Endothelial cell of umbilical vein (primary cell): Measurements from ENCODE around the gene NR2F6. TPM values are rescaled to one million over a fixed set of nuclear protein-coding genes. Genes with fewer than 3 reads are reported as not detected.

Source experiments
- BruUV-seq: library from RNA; stranded (reverse); fragments of 400-500 nt; replicated peaks from 2 replicates; lab custom pipeline; 2021; lab: Mats Ljungman, UMichigan
- CTCF ChIA-PET: fragments of 300-600, 350-600 bp; sonication (Branson Sonifier 250); formaldehyde crosslinking; loops from one replicate; lab custom pipeline; 2021; ENCODE audit warnings: antibody characterized with exemption, inconsistent platforms; lab: Charles Lee
- POLR2A ChIA-PET: fragments of 300-600, 350-600 bp; sonication (Branson Sonifier 250); formaldehyde crosslinking; loops from one replicate; lab custom pipeline; 2021; ENCODE audit warnings: antibody characterized with exemption, inconsistent platforms; lab: Charles Lee
- DNase-seq: peaks from one replicate; pipeline ENCODE4 v3.0.0-alpha.2; 2011; ENCODE audit warnings: low read depth, low spot score
- FAIRE-seq: peaks from 2 replicates; lab custom pipeline; 2011; peaks lifted over from hg19 to GRCh38; lab: Jason Lieb, UNC
- H2AFZ ChIP-seq: 2 replicates; pipeline ENCODE4 v1.6.0; 2012; ENCODE audit warnings: low read depth, low read length, control low read depth, inconsistent platforms
- H3K27ac ChIP-seq: 2 replicates; pipeline ENCODE4 v1.5.1; 2011; ENCODE audit warnings: low read depth, mild to moderate bottlenecking, control low read depth, low read length, moderate library complexity; ENCODE audit not compliant: insufficient read depth
- H3K27me3 ChIP-seq, 2 experiments: 2 replicates each; pipeline versions ENCODE4 v1.6.0 to v1.6.1; 2011; ENCODE audit warnings: low read length in 2 of 2, mixed read lengths in 1 of 2; ENCODE audit not compliant: control insufficient read depth in 2 of 2, insufficient read depth in 2 of 2
- H3K36me3 ChIP-seq, 2 experiments: 2 replicates in 1 of 2; 3 replicates in 1 of 2; pipeline ENCODE4 v1.5.1; 2011; ENCODE audit warnings: low read length in 2 of 2, mild to moderate bottlenecking in 1 of 2, moderate library complexity in 1 of 2; ENCODE audit not compliant: control insufficient read depth in 2 of 2, insufficient read depth in 2 of 2; ENCODE audit errors: extremely low read depth in 1 of 2
- H3K4me1 ChIP-seq: 3 replicates; pipeline ENCODE4 v1.5.1; 2011; ENCODE audit warnings: mild to moderate bottlenecking, low read length; ENCODE audit not compliant: control insufficient read depth, insufficient read depth; ENCODE audit errors: extremely low read depth
- H3K4me2 ChIP-seq: 2 replicates; pipeline ENCODE4 v1.6.1; 2011; ENCODE audit warnings: low read length, control low read depth, mixed read lengths; ENCODE audit not compliant: insufficient read depth
- H3K4me3 ChIP-seq, 3 experiments: fragments of 200-600 bp in 1 of 3; sonication (generic), shearing (Covaris generic) in 1 of 3; replicated peaks in 1 of 3; 2 replicates each; pipeline ENCODE4 v1.5.1; 2011 to 2016; ENCODE audit warnings: control low read depth in 3 of 3, low read length in 3 of 3, mild to moderate bottlenecking in 2 of 3, inconsistent platforms in 1 of 3, low read depth in 1 of 3, moderate library complexity in 1 of 3; ENCODE audit not compliant: insufficient read depth in 1 of 3
- H3K79me2 ChIP-seq: 2 replicates; pipeline ENCODE4 v1.6.0; 2012; ENCODE audit warnings: low read length, inconsistent platforms; ENCODE audit not compliant: control insufficient read depth, insufficient read depth
- H3K9ac ChIP-seq: replicated peaks from 2 replicates; pipeline ENCODE3; 2011; ENCODE audit warnings: low read length, control low read depth; ENCODE audit not compliant: insufficient read depth; ENCODE audit errors: extremely low read depth
- H3K9me1 ChIP-seq: replicated peaks from 3 replicates; pipeline ENCODE4 v1.6.0; 2011; ENCODE audit warnings: mild to moderate bottlenecking, low read length; ENCODE audit not compliant: control insufficient read depth, insufficient read depth; ENCODE audit errors: extremely low read depth
- H3K9me3 ChIP-seq: replicated peaks from 2 replicates; pipeline ENCODE4 v1.5.1; 2012; ENCODE audit warnings: low read length, inconsistent platforms; ENCODE audit not compliant: control insufficient read depth, insufficient read depth
- H4K20me1 ChIP-seq: replicated peaks from 2 replicates; pipeline ENCODE3; 2011; ENCODE audit warnings: mild to moderate bottlenecking, low read length; ENCODE audit not compliant: control insufficient read depth, insufficient read depth; ENCODE audit errors: extremely low read depth
- EZH2 ChIP-seq: IDR thresholded peaks from 2 replicates; pipeline ENCODE4 v1.6.1; 2012; ENCODE audit warnings: borderline replicate concordance, low read depth, mild to moderate bottlenecking, moderate library complexity, low read length, inconsistent platforms; ENCODE audit not compliant: severe bottlenecking
- FOS ChIP-seq: IDR thresholded peaks from 2 replicates; pipeline ENCODE4 v1.6.1; 2011; ENCODE audit warnings: mild to moderate bottlenecking, low read length, moderate library complexity, borderline replicate concordance; ENCODE audit not compliant: insufficient read depth
- GATA2 ChIP-seq: IDR thresholded peaks from 2 replicates; pipeline ENCODE4 v1.7.0; 2011; ENCODE audit warnings: low read depth, mild to moderate bottlenecking, moderate library complexity, mixed read lengths, low read length; ENCODE audit not compliant: insufficient read length, insufficient read depth
- JUN ChIP-seq: IDR thresholded peaks from 2 replicates; pipeline ENCODE4 v1.6.1; 2011; ENCODE audit warnings: borderline replicate concordance, low read depth; ENCODE audit not compliant: insufficient read length, insufficient read depth
- MAX ChIP-seq: IDR thresholded peaks from 2 replicates; pipeline ENCODE4 v1.6.1; 2011; ENCODE audit not compliant: insufficient read depth, insufficient read length
- MYC ChIP-seq: IDR thresholded peaks from one replicate; pipeline ENCODE4 v1.6.1; 2011; ENCODE audit warnings: mild to moderate bottlenecking, low read depth, low read length
- POLR2A ChIP-seq: IDR thresholded peaks from 2 replicates; pipeline ENCODE4 v1.6.1; 2012; ENCODE audit warnings: low read depth, mild to moderate bottlenecking, control low read depth, low read length
- POLR2AphosphoS5 ChIP-seq: IDR thresholded peaks from 2 replicates; pipeline ENCODE4 v1.6.1; 2012; ENCODE audit warnings: low read depth, mild to moderate bottlenecking, control low read depth, low read length, moderate library complexity; ENCODE audit not compliant: insufficient read depth
- dilution Hi-C: fragments of 300-500 bp; cut with MboI; formaldehyde crosslinking; loops from one replicate; pipeline ENCODE4 v1.15.0; 2019; ENCODE audit warnings: low sequenced_read_pairs; ENCODE audit not compliant: extremely low pct_ligation_motif_present
- intact Hi-C: fragments of 100-400 bp; cut with micrococcal nuclease; formaldehyde crosslinking; loops from one replicate; pipeline ENCODE4 v1.10.0; 2022
- polyA plus RNA-seq, 4 experiments: library from polyadenylated mRNA; depleted of rRNA in 3 of 4; stranded (reverse) in 3 of 4; unstranded in 1 of 4; fragments of >200 nt; gene quantifications; 2 replicates each; pipeline versions ENCODE4 v1.2.1 to v1.2.3, GENCODE V29; 2011 to 2012; ENCODE audit warnings: missing spikeins in 1 of 4
- total RNA-seq: library from RNA; stranded (reverse); gene quantifications from 2 replicates; pipeline ENCODE4 v1.2.3, GENCODE V29; 2021
- TF ChIP-seq, protein P1 (sequence below), 2 donors: IDR thresholded peaks; 1 replicate in 1 of 2; 2 replicates in 1 of 2; pipeline ENCODE4 v1.5.1; 2011; ENCODE audit warnings: low read length in 2 of 2, mild to moderate bottlenecking in 2 of 2, moderate library complexity in 2 of 2, control low read depth in 1 of 2, inconsistent platforms in 1 of 2, low read depth in 1 of 2; ENCODE audit not compliant: insufficient read depth in 1 of 2; ENCODE audit errors: extremely low read depth in 1 of 2

NR2F6 gene
- total and polyA plus RNA-seq, 2 donors (not counting 3 experiments of a cell fraction or from before 2014, with no cell fraction given) = 36.1 to 38.9 TPM

- DNase-seq (peak; percentile 86), FAIRE-seq (peak; percentile 84)
- no peaks in the 10 kb centered on the region for H3K9me3 ChIP-seq
- dilution Hi-C loops = no loop called here
- H2AFZ ChIP-seq = peak within 1 kb of the TSS; percentile 83
- TF ChIP-seq POLR2A (peak; percentile 71), FOS (no peak), GATA2 (no peak), POLR2AphosphoS5 (peak; percentile 52)
- BruUV-seq = no TSS peak
- H3K36me3 ChIP-seq = peaks cover 0 to 2% of the 10 kb centered on the region in 2 experiments
- peaks cover 14% of the 10 kb centered on the region for H3K79me2 ChIP-seq
- no peaks in the 10 kb centered on the region for H3K9me1 ChIP-seq
- ChIA-PET CTCF (interaction anchor here (1.0 to 2.2 kb wide), 2 partner anchors 16 to 18 kb away, joined by 5 to 11 read pairs; no protein-coding TSS in a partner anchor), POLR2A (interaction anchor here (1.1 kb wide), 1 partner anchor 15 kb away, joined by 3 read pairs; no protein-coding TSS in a partner anchor)
- H3K27me3 ChIP-seq = no peaks in the 10 kb centered on the region
- peak within 1 kb of the TSS in 2 of 3 experiments; percentile 3 to 9 for H3K4me3 ChIP-seq
- peak within 1 kb of the TSS; percentile 54 for H3K9ac ChIP-seq
- H3K27ac ChIP-seq = peak within 1 kb of the TSS; percentile 46
- H3K4me2 ChIP-seq = peak within 1 kb of the TSS; percentile 69
- peaks cover 18% of the 10 kb centered on the region for H3K4me1 ChIP-seq
- no peaks in the 10 kb centered on the region for H4K20me1 ChIP-seq
- intact Hi-C loops = no loop called here
These were observed 18.9 kb upstream of the NR2F6 start, which contains the start of gene USHBP1 for GRCh38 chr19:17264641-17264979. USHBP1 (minus strand) TSS chr19:17264745; CDS start chr19:17264299, 446 bp downstream.

DNA sequence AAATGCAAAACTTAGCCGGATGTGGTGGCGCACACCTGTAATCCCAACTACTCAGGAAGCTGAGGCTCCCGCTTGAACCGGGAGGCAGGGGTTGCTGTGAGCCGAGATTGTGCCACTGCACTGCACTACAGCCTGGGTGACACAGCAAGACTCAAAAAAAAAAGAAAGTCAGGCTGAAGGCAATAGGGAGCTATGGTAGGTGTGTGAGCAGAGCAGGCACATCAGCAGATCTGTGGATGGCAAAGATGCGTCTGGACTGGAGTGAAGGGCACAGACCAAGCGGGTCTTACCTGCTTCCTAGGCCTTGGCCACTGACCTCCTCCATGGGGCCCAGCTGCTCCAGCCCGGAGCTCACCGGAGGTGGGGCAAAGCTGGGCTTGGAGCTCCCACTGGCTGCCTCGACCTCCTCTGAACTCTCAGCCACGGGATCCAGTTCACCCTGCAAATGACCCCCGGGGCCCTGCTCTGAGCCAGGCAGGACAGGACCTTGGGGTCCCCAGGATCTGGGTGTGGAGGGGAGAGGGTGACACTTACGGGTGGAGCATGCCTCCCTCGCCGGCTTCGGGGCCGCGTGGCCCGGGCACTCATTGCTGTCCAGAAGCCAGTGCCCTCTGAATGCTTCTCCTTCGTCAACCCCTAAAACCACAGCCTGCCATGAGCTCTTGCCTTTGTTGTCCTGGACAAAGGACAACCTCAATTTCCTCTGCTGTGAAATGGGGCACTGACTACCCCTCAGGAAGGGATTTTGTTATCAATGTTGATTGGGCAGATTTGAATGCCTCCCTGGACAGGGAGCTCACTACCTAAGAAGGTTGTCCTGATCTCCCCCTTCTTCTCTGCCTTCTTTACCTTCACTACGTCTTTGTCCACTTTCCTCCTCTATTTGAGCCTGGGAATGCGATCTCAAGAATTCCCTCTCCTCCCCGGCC lies 18.3 kb upstream of the NR2F6 start:
- no peaks in the 10 kb centered on the region for H3K27me3 ChIP-seq
- FAIRE-seq = no peak
- intact Hi-C loops (no loop called here), dilution Hi-C loops (no loop called here)
- peaks cover 13% of the 10 kb centered on the region for H3K79me2 ChIP-seq
- CTCF ChIA-PET = interaction anchor here (0.6 to 2.2 kb wide), 6 partner anchors 8 to 42 kb away, joined by 3 to 11 read pairs (median 4); no protein-coding TSS in a partner anchor
- no peaks in the 10 kb centered on the region for H3K9me1 ChIP-seq
- no peaks in the 10 kb centered on the region for H3K9me3 ChIP-seq
- no peaks in the 10 kb centered on the region for H4K20me1 ChIP-seq
- BruUV-seq = TSS peak; percentile 41
- H2AFZ ChIP-seq = peak overlapping the region; percentile 83
- H3K27ac ChIP-seq = peak overlapping the region; percentile 46
- DNase-seq = no peak
- peak overlapping the region; percentile 54 for H3K9ac ChIP-seq
- H3K4me3 ChIP-seq = peak overlapping the region in 2 of 3 experiments; percentile 3 to 9
- peak overlapping the region; percentile 69 for H3K4me2 ChIP-seq
- peaks cover 0 to 8% of the 10 kb centered on the region in 2 experiments for H3K36me3 ChIP-seq
- POLR2A ChIA-PET = interaction anchor here (1.0 to 1.1 kb wide), 2 partner anchors 15 to 196 kb away, joined by 3 to 7 read pairs; no protein-coding TSS in a partner anchor
- TF ChIP-seq, protein P1, sequence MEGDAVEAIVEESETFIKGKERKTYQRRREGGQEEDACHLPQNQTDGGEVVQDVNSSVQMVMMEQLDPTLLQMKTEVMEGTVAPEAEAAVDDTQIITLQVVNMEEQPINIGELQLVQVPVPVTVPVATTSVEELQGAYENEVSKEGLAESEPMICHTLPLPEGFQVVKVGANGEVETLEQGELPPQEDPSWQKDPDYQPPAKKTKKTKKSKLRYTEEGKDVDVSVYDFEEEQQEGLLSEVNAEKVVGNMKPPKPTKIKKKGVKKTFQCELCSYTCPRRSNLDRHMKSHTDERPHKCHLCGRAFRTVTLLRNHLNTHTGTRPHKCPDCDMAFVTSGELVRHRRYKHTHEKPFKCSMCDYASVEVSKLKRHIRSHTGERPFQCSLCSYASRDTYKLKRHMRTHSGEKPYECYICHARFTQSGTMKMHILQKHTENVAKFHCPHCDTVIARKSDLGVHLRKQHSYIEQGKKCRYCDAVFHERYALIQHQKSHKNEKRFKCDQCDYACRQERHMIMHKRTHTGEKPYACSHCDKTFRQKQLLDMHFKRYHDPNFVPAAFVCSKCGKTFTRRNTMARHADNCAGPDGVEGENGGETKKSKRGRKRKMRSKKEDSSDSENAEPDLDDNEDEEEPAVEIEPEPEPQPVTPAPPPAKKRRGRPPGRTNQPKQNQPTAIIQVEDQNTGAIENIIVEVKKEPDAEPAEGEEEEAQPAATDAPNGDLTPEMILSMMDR (IDR thresholded peaks at IDR 0.05; ENCODE audit: extremely low read depth in 1 of 2, insufficient read depth in 1 of 2, low read depth in 1 of 2, low read length in 2 of 2) = no peak
- TF ChIP-seq EZH2 = no peak
- no peak for TF ChIP-seq POLR2AphosphoS5
- no peak for TF ChIP-seq MAX
- no peak for TF ChIP-seq JUN
- TF ChIP-seq FOS = no peak
- TF ChIP-seq MYC = no peak
- TF ChIP-seq POLR2A = no peak
- TF ChIP-seq GATA2 = no peak
- H3K4me1 ChIP-seq = peaks cover 18% of the 10 kb centered on the region
